Measurements from ENCODE around the gene PPIE.
"Not testable (repeated sequence)": the region's sequence is repeated elsewhere in the genome, so short reads cannot be mapped to it uniquely, and the experiment has no call there.

PPIE gene

GRCh38 chr1:39761016-39761415 lies 22.3 kb downstream of the PPIE start:
- DNase-seq (ENCODE audit: low read depth), result no peak
- TF ChIP-seq MAX (IDR thresholded peaks at IDR 0.05; ENCODE audit: low read depth, low read length) (no peak), CTCF (IDR thresholded peaks at IDR 0.05; ENCODE audit: low read depth, low read length) (no peak), POLR2A (IDR thresholded peaks at IDR 0.05; ENCODE audit: extremely low read depth, insufficient read length) (no peak), MYC (IDR thresholded peaks at IDR 0.05; ENCODE audit: low read depth, low read length) (no peak)

GRCh38 chr1:39761557-39762260 lies 23.0 kb downstream of the PPIE start:
- H3K4me3 ChIP-seq (ENCODE audit: low read depth, low read length), result no peak overlapping the region
- no peak for DNase-seq (ENCODE audit: low read depth)
- no peak for TF ChIP-seq MYC (IDR thresholded peaks at IDR 0.05; ENCODE audit: low read depth, low read length)
- no peak for TF ChIP-seq POLR2A (IDR thresholded peaks at IDR 0.05; ENCODE audit: extremely low read depth, insufficient read length)
- no peak for TF ChIP-seq CTCF (IDR thresholded peaks at IDR 0.05; ENCODE audit: low read depth, low read length)
- no peak for TF ChIP-seq MAX (IDR thresholded peaks at IDR 0.05; ENCODE audit: low read depth, low read length)

More at GRCh38 chr1:39761016-39761415, 22.3 kb downstream of the PPIE start:
- H3K4me3 ChIP-seq (ENCODE audit: low read depth, low read length), result no peak overlapping the region

- no peak overlapping the region for H3K4me3 ChIP-seq (ENCODE audit: low read depth, low read length)
- no peak for TF ChIP-seq MYC (IDR thresholded peaks at IDR 0.05; ENCODE audit: low read depth, low read length)
- TF ChIP-seq MAX (IDR thresholded peaks at IDR 0.05; ENCODE audit: low read depth, low read length), result no peak
- no peak for TF ChIP-seq CTCF (IDR thresholded peaks at IDR 0.05; ENCODE audit: low read depth, low read length)
- TF ChIP-seq POLR2A (IDR thresholded peaks at IDR 0.05; ENCODE audit: extremely low read depth, insufficient read length), result no peak
- no peak for DNase-seq (ENCODE audit: low read depth)
These were observed 24.2 kb downstream of the PPIE start for GRCh38 chr1:39762550-39763540.

- not testable (repeated sequence) for H3K4me3 ChIP-seq (ENCODE audit: low read depth, low read length); DNase-seq (ENCODE audit: low read depth)
These were observed 25.1 kb downstream of the PPIE start for GRCh38 chr1:39763619-39764374.

- H3K4me3 ChIP-seq (ENCODE audit: low read depth, low read length); DNase-seq (ENCODE audit: low read depth): not testable (repeated sequence)
These were observed 25.8 kb downstream of the PPIE start for GRCh38 chr1:39764512-39764911.

- DNase-seq (ENCODE audit: low read depth); H3K4me3 ChIP-seq (ENCODE audit: low read depth, low read length): not testable (repeated sequence)
These were observed 27.8 kb downstream of the PPIE start for GRCh38 chr1:39766466-39766865.

- DNase-seq (ENCODE audit: low read depth); H3K4me3 ChIP-seq (ENCODE audit: low read depth, low read length): not testable (repeated sequence)
These were observed 30.8 kb downstream of the PPIE start for GRCh38 chr1:39769502-39769901.

GRCh38 chr1:39770100-39771021 lies 31.7 kb downstream of the PPIE start:
- not testable (repeated sequence) for H3K4me3 ChIP-seq (ENCODE audit: low read depth, low read length); DNase-seq (ENCODE audit: low read depth)

- DNase-seq (ENCODE audit: low read depth); H3K4me3 ChIP-seq (ENCODE audit: low read depth, low read length): not testable (repeated sequence)
These were observed 32.4 kb downstream of the PPIE start, which contains the start of gene OXCT2 for GRCh38 chr1:39771022-39771532. OXCT2 (minus strand) TSS chr1:39771348; CDS start chr1:39771255, 93 bp downstream.

GRCh38 chr1:39773369-39773979 lies 34.8 kb downstream of the PPIE start:
- H3K4me3 ChIP-seq (ENCODE audit: low read depth, low read length); DNase-seq (ENCODE audit: low read depth): not testable (repeated sequence)

- not testable (repeated sequence) for H3K4me3 ChIP-seq (ENCODE audit: low read depth, low read length); DNase-seq (ENCODE audit: low read depth)
These were observed 36.5 kb downstream of the PPIE start for GRCh38 chr1:39775141-39775540.

Data from NB4 (cell line).